GM21381 (cell line): ENCODE measurements around the gene CSH1.
A peak's percentile ranks its signal among the peaks of the same experiment; 100 is the strongest.
"Not testable (repeated sequence)": the region's sequence is repeated elsewhere in the genome, so short reads cannot be mapped to it uniquely, and the experiment has no call there.

ENCODE experiments used
- ATAC-seq: cut with Tn5 transposase; IDR thresholded peaks from one replicate; pipeline ENCODE4 v1.9.1; 2021; ENCODE audit warnings: mild to moderate bottlenecking, moderate library complexity; ENCODE audit not compliant: unreplicated experiment

Gene CSH1

GRCh38 chr17:63928966-63929695 is 32.8 kb upstream of the CSH1 start:
- ATAC-seq, result no peak

DNA sequence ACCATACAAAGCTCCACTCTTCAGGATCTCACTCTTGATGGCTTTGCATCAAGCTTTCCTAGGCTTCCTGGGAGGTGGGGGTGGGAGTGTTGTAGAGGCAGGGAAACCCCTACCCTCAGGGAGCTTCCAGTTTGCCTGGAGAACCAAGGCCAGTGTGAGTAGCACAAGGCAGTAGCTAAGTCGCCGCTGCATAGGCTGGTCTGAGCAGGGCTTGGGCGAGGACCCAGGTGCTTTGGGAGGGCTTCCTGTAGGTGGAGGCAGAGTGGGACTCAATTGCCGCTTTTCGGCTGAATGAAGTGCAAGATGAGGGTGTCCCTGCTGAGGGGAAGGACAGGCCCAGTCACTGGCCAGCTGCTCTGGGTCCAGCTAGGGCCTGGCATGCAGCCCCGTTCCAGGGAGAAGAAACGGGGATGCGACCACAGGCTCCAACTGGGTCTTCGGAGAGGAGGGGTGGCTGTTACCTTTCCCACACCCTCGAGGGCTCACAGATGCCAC is 31.8 kb upstream of the CSH1 start:
- no peak for ATAC-seq

- no peak for ATAC-seq
Observed at GRCh38 chr17:63927464-63928171, 31.2 kb upstream of the CSH1 start.

GRCh38 chr17:63926164-63926563 is 29.8 kb upstream of the CSH1 start:
- no peak for ATAC-seq

DNA sequence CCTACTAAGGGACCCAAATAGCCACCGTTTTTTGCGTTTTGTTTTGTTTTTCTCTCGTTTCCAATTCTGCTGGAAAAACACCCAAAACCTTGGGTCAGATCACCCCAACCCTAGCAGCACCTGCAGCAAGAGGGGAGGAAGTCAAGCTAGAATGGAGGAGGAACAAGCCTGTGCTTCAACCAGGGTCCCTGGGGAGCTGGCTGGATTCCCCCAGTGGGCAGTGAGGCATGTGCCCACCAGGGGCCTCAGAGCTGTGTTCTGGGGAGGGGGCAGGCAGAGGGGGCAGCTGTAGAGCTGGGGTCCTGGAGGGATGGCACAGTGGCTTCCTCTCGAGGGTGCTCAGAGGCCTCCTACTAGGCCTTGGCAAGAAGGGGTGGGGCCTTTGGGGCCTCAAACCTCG is 29.2 kb upstream of the CSH1 start:
- ATAC-seq, result no peak

DNA sequence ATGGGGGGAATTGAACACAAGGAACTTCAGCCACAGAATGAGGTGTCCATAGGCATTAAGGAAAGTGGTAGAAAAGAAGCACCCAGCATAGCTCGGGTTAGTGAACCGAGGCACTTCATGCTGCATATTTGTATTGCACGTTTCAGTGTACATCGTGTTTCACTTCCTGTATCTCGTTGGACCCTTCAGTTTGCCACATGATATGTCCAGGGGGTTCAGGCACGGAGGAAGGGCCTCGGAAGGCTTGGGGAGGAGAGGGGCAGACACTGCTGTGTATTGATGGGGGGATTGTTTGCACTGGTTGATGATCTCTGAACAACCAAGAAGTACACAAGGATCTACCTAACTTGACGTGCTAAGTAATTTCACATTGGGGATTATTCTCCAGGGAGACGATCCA is 26.0 kb upstream of the CSH1 start:
- peak; percentile 47 for ATAC-seq

- not testable (repeated sequence) for ATAC-seq
Observed at GRCh38 chr17:63920779-63921178, 24.4 kb upstream of the CSH1 start.

- not testable (repeated sequence) for ATAC-seq
Observed at GRCh38 chr17:63920050-63920449, 23.7 kb upstream of the CSH1 start.

- ATAC-seq, result no peak
Observed at GRCh38 chr17:63919311-63919723, 22.9 kb upstream of the CSH1 start.

GRCh38 chr17:63918789-63919305 is 22.5 kb upstream of the CSH1 start, which contains the start of gene GH1:
TSS of gene GH1 (minus strand) at chr17:63918839. CDS start at chr17:63918776, 63 bp downstream.
- not testable (repeated sequence) for ATAC-seq

DNA sequence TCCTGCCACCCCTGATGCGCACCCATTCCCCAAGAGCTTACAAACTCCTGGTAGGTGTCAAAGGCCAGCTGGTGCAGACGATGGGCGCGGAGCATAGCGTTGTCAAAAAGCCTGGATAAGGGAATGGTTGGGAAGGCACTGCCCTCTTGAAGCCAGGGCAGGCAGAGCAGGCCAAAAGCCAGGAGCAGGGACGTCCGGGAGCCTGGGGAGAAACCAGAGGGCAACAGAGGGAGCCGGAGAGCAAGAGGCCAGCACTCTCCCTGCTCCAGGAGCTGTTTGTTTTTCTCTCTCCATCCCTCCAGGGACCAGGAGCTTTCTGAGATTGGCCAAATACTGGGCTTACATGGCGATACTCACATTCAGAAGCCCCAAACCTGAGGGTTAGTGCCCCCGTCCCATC is 21.9 kb upstream of the CSH1 start:
- no peak for ATAC-seq

DNA sequence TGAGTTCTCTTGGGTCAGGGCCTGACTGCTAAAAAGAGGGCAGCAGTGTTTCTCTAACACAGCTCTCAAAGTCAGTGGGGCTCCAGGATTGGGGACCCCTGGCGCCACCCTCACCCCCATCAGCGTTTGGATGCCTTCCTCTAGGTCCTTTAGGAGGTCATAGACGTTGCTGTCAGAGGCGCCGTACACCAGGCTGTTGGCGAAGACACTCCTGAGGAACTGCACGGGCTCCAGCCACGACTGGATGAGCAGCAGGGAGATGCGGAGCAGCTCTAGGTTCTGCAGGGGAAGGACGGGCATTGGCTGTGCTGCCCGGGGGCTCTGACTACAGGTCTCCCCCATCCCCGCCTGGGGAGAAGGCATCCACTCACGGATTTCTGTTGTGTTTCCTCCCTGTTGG is 21.3 kb upstream of the CSH1 start:
- ATAC-seq, result no peak

DNA sequence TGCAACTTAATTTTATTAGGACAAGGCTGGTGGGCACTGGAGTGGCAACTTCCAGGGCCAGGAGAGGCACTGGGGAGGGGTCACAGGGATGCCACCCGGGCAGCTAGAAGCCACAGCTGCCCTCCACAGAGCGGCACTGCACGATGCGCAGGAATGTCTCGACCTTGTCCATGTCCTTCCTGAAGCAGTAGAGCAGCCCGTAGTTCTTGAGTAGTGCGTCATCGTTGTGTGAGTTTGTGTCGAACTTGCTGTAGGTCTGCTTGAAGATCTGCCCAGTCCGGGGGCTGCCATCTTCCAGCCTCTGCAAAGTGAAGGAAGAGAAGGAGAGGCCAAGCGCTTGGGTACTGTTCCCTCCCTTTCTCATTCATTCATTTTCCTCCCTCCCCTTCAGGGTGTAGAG is 20.8 kb upstream of the CSH1 start:
- ATAC-seq, result not testable (repeated sequence)

DNA sequence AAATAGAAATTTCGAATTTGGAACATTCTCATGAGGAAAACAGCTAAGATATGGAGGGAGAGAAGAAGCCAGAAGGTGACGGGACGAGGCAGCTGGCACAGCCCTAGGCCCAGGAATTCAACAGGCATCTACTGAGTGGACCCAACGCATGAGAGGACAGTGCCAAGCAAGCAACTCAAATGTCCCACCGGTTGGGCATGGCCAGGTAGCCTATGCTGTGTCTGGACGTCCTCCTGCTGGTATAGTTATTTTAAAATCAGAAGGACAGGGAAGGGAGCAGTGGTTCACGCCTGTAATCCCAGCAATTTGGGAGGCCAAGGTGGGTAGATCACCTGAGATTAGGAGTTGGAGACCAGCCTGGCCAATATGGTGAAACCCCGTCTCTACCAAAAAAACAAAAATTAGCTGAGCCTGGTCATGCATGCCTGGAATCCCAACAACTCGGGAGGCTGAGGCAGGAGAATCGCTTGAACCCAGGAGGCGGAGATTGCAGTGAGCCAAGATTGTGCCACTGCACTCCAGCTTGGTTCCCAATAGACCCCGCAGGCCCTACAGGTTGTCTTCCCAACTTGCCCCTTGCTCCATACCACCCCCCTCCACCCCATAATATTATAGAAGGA is 20.3 kb upstream of the CSH1 start:
- ATAC-seq, result no peak

DNA sequence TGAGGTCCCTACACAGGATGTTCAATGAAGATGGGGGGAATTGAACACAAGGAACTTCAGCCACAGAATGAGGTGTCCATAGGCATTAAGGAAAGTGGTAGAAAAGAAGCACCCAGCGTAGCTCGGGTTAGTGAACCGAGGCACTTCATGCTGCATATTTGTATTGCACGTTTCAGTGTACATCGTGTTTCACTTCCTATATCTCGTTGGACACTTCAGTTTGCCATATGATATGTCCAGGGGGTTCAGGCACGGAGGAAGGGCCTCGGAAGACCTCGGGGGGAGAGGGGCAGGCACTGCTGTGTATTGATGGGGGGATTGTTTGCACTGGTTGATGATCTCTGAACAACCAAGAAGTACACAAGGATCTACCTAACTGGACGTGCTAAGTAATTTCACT is 19.4 kb upstream of the CSH1 start:
- not testable (repeated sequence) for ATAC-seq

- no peak for ATAC-seq
Observed at GRCh38 chr17:63914471-63914870, 18.1 kb upstream of the CSH1 start.

DNA sequence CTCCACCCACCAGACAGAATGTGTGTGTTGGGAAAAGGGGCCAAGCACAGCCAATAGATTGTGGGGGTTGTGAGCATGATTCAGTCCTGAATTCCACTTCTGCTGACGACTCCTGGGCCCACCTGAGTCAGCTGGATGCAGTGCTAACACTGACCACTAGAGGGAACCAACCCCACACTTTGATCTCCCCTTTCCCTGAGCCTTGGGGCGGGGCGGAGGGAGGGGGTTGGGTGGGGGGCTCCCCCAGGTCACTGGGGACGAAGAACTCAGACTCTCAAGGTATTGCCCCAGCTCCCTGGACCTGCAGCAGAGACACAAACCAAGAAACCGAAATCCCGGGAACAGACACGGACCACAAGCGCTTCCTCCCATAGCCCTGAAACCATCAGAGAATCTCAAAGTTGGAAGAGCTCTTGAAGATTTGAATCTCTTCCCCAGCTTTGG is 15.3 kb upstream of the CSH1 start:
- ATAC-seq, result no peak

- ATAC-seq, result no peak
Observed at GRCh38 chr17:63911041-63911635, 14.8 kb upstream of the CSH1 start, which contains the start of gene CSHL1. TSS of gene CSHL1 (minus strand) at chr17:63911258. CDS start at chr17:63911196, 62 bp downstream.

DNA sequence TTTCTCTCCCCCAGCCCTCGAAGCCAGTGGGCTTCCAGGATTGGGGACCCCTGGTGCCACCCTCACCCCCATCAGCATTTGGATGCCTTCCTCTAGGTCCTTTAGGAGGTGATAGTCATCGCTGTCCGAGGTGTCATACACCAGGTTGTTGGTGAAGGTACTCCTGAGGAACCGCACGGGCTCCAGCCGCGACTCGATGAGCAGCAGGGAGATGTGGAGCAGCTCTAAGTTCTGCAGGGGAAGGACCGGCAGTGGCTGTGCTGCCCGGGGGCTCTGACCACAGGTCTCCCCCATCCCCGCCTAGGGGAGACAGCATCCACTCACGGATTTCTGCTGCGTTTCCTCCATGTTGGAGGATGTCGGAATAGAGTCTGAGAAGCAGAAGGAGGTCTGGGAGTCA is 13.7 kb upstream of the CSH1 start:
- no peak for ATAC-seq

GRCh38 chr17:63909586-63909985 is 13.2 kb upstream of the CSH1 start:
- ATAC-seq, result not testable (repeated sequence)
